Activated naive CD4-positive, alpha-beta T cell (primary cell): ENCODE data around the gene CPB1.

ENCODE experiments used
- DNase-seq, 4 experiments: peaks; one replicate each; lab custom pipeline; 2025; lab: John Stamatoyannopoulos, UW

Gene CPB1

GRCh38 chr3:148833223-148833622 is 5.6 kb downstream of the CPB1 start:
- DNase-seq: no peak

DNA sequence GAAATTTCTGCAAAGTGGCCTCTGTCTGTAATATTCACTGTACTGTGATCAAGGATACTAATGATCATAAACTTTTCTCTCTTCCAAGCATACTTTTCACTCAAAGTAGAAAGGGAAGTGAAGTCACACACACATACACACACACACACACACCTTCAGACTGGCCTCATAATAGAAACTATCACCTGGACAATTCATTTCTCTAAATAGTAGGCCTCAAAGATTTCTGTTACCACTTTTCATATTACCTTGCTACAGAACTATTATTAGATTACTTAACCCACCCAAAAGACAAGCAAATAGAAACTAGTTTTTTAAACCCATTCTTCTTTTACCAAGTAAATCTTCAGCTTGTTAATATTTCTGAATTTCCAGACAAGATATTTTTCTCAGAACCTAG is 12.2 kb downstream of the CPB1 start:
- DNase-seq: no peak

DNA sequence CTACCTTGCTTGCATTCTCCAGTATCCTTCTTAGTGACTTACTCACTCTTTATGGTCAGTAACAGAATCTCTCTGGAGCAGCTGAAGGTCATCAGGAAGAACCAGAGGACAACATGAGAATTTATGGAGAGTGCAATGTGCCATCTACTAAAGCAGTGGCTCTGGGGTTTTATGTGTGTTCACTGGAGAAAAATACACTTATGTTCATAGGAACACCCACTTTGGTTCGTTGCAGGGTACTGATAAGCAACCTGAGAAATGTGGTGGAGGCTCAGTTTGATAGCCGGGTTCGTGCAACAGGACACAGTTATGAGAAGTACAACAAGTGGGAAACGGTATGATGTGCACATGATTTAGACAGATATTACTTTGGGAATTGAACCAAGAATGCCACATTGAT is 12.8 kb downstream of the CPB1 start:
- no peak for DNase-seq

DNA sequence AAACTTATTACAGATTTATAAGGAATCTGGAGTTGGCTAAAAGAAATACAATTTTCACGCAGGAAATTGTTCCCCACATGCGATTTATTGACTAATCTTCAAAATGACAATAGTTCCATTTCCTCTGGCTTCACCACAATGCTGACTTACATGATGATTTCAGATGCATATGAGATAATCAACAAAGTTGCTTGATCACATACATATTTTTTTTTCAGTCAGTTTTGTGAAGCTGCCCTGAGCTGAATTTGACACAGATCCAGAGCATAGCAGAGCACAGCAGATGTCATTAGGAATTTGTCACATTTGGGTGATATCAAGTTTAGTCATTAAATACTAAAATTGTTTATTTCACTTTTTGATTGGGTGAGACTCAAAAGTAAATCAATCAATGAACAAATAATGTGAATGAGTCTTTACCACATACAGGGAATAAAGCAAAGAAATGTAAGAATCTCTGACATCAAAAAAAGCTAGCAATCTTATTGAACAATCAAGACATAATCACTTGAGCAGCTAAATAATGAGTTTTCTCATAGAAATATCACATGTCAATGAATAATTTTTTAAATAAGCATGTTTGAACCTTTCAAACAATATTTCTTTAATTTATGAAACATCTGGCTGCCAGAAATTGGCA is 18.3 kb downstream of the CPB1 start:
- no peak for DNase-seq

DNA sequence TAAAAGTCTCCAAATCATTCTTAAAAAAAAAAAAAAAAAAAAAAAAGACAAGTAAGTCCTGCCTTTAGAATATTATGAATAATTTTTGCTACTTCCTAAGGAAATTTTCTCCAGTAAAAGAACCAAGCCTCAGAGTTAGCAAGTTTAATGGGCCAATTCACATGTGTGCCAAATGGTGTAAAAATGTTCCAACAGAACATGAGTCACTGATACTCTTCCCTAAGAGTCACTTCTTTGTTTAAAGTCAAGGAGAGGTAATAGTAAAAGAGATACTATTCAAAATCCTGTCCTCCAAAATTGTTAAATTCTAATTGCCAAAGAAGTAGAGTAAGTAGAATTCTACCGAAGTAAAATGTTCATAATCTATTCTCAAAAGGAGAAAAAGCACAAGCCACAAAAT is 19.7 kb downstream of the CPB1 start:
- no peak for DNase-seq

- DNase-seq: no peak
Measured at GRCh38 chr3:148848410-148848809, 20.8 kb downstream of the CPB1 start.

GRCh38 chr3:148852271-148852992 is 24.8 kb downstream of the CPB1 start:
- no peak for DNase-seq

DNA sequence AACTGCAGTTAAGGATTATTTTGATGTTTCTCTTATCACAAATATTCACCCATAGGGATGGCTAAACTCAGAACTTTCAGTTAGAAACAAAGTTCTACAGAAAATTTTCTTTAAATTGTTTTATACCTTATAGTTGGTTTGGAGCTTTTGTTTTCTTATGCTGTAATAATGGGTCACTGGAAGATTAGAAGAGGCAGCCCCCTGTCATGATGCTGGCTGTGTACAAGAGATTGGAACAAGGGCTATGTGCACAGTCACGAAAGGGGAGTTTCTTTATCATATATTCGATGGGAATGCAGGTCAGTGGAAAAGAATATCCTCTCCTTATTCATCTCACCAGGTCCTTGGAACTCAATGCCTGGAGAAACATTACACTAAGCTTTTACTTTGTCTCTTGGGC is 25.5 kb downstream of the CPB1 start:
- DNase-seq: no peak

DNA sequence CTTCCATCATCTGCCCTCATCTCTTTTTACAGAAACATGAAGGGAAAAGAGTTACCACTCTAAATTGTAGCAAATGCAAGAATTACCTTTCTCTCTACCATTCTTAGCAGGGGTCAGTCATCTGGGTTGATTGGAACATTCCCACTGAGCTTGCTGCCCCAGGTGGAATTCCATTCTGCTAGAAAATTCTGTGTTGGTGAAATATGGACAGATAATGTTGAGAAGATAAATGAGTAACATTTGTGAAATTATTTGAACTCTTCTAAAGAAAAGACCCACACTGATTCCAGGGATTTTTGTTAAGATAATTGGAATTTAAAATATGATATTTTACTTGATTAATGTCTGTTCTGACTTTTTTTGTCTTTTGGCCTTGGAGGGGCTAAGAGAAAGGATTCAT is 26.4 kb downstream of the CPB1 start:
- DNase-seq: no peak

- no peak for DNase-seq
Measured at GRCh38 chr3:148856384-148856783, 28.8 kb downstream of the CPB1 start.

- DNase-seq: no peak
Measured at GRCh38 chr3:148857316-148857715, 29.7 kb downstream of the CPB1 start.

DNA sequence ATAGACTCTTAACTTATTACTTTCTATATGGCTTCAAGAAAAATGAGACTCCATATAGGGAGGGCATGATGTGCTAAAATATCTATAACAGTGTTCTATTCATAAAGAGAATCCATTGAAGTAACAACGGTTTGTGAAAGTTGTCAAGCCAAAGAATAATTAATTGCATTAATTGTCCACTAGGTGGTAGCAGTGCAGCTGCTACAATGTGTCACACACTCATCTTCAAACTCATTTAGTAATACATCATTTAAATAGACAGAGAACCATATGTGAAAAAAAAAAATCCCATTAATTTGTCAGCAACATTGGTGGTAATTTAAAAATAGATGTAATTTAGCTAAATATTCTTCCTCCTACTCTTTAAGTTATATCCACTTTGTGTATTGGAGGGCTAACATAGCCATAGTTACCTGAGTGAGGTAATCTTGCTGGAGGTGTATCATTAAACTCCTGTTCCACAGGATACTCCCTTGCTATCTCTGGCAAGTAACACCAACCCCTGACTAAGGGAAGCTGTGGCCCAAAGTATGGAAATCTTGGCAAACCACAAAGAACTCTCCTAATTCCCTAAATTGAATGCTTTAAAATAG is 33.8 kb downstream of the CPB1 start:
- no peak for DNase-seq

DNA sequence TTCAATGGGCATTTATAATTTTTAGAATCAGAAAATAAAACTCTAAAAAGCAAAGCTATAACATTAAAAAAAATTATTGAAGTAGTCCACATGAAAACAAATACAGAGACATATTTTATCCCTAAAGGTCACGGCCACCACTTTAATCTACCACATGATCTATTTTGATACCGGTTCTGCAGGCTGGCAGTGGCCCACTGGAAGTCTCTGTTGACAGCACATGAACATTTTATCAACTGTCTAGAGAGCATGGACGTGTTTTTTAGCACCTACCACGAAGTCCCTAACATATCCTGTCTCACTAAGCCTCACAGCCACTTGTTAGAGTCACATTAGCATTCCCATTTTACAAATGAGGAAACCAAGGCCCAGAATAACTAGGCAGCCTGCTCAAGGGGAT is 35.7 kb downstream of the CPB1 start:
- no peak for DNase-seq

DNA sequence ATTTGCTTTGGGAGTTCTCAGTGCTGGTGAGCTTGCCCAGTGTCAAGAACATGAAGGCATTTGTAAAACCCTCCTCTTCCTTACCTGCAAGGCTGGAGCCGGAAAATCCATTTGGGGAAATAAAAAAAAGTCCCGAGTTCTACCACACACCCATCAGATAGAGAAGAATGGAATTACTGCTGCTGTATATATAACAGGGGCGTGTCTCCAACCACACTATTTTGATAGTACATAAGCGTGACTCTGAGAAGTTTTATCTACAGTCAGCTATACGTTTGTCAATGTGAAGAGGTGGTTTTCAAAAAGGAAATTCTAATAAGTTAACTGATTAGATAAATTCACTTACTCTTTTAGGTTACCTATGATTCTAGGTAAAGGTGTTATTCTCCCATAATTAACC is 36.2 kb downstream of the CPB1 start:
- no peak for DNase-seq

GRCh38 chr3:148865049-148865448 is 37.4 kb downstream of the CPB1 start, which contains the start of gene CPA3:
Gene CPA3 (plus strand): TSS chr3:148865296. CDS start chr3:148865308, 12 bp downstream.
- no peak for DNase-seq

DNA sequence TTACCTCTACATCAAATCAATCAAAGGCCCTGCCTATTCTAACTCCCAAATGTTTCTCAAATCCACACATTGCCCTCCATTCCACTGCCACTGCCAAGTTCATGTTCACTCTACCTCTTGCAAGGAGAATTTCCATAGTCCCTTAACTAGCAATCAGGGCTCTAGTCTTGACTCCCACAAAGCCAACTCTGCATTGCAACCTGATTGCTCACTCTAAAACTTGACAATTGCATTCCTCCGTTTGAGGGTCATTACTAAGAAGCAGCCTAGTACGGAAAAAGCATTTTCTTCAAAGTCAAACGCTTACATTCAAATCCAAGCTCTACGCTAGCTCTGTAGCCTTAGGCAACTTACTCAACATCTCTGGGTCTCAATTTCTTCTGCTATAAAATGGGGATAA is 38.6 kb downstream of the CPB1 start:
- DNase-seq: no peak

DNA sequence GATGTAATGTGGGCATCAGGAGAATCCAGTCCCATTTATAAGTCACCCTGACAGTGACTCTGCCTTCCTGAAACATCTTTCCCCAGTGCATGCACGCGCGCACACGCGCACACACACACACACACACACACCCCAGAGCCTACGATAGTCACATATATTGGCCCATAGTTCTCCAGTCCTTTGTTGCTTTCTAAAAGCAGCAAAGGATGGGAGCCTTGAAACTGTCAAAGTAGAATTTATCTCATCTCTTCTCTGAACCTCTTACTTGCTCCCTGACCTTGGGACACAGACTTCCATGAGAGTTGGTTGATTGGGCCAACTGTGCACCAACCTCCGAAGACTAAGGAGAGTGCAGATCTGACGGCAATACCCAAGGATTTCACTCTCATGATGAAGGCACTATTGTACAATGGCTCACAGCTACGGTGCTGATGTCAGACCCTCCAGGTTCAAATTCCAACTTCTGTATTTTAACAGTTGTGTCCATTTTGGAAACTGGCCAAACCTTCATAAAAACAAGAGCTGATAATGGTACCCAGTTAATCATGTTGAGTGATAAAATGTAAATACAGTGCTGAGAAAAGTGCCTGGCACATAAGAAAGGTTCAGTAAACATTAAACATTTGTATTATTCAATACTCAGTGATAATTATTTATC is 45.8 kb downstream of the CPB1 start:
- DNase-seq: no peak

DNA sequence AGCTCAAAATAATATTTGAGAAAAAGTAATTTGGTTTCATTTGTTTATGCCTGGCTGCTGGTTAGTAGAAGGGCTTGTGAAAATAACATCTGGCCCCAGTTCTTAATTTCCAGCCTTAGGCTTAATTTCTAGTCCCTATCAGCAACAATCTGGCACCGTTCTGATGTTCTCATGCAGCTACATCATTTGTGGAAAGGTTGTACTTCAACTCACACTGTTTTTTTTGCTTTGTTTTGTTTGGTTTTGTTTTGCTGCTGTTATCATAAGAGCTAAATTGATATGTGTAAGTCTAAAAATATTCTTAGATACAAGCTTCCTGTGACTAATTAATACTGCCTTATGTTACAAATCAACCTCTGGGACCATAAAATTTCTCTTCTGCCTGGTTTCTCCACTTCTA is 46.4 kb downstream of the CPB1 start:
- DNase-seq: no peak

DNA sequence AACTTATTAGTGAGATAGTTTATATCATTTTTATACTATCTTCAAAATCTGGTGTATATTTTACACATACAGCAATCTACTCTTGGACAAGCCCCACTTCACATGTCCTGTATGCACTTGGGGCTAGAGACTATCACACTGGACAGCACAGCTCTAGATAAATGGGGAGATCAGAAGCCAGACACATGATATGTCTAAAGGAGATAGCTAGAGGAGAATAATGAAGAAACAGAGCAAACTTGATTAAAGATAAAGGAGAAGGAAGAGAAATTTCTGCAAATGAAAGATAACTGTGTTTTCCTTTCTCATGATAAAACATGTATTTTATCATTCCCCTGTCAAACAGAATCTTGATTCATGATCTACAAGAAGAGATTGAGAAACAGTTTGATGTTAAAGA is 50.5 kb downstream of the CPB1 start:
- no peak for DNase-seq

DNA sequence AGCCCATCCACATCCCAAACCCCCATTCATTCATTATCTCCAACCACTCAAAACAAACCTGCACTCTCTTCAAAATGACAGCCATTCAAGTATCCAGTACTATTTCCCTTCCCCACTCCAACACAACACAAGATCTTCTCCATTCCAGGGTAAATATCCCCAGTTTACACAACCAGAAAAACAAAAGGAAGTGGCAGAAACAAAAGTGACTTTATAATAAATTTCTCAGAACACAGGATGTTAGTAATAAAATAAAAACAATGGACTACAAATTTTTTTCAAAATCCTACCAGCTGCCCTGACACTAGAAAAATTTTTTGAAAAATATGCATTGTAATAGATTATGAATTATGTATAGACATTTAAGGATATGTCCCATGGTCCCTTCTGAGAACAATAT is 51.6 kb downstream of the CPB1 start:
- DNase-seq: no peak

DNA sequence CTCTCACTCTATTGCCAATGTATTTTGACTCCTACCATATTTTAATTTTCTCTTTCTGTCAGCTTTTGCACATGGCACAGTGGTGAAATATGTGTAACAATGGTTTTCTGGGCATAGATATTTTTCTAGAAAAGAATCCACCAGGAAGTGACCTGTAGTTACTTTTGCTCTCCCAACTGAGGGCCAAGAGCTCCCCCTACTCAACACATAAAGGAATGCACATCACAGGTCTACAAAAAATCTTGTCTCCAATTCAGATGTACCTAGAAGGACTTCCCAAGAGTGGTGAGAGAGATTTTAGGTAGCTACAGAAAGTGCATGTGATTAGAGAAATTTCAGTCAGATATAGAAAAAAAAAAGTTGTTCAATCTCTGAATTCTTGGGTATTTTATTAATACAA is 53.1 kb downstream of the CPB1 start:
- DNase-seq: no peak

DNA sequence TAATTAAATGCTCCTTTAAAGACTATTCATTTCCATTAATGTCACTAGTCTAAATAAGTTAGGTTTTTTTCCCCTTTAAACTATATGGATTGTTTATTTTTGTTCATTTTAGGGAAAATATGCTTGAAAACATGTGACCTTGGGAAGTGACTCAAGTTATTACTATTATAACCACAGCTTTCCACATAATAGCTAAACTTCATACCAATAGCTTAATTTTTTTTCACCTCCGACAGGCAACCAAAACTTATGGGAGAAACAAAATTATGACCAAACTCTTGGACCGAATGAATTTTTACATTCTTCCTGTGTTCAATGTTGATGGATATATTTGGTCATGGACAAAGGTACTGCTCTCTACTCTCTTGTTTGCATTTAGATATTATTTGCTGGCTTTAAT is 53.7 kb downstream of the CPB1 start:
- DNase-seq: no peak

DNA sequence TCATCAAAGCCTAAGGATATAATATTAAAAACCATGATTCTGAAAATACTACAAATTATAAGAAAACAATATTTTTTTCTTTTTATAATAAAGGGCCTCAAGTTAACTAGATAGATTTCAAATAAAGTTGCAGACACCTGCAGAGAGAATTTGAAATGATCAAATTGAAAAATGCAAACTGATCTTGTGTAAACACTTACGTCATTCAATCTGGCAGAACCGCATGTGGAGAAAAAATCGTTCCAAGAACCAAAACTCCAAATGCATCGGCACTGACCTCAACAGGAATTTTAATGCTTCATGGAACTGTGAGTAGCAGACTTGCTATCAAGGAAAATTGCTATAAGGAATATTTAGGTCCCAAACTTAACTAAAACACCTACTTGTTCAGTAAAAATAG is 54.7 kb downstream of the CPB1 start:
- DNase-seq: no peak
